Occipital lobe (tissue), 2 donors: ENCODE measurements around the gene RFXANK. TPM values are rescaled to one million over a fixed set of nuclear protein-coding genes. Genes with fewer than 3 reads are reported as not detected.
"Not testable (repeated sequence)": the region's sequence is repeated elsewhere in the genome, so short reads cannot be mapped to it uniquely, and the experiment has no call there.

Experiments used
- DNase-seq: peaks from one replicate; lab custom pipeline; 2025; lab: John Stamatoyannopoulos, UW
- total RNA-seq: library from RNA; depleted of rRNA; stranded (reverse); fragments of >200 nt; gene quantifications from one replicate; pipeline ENCODE4 v1.2.3, GENCODE V29; 2014

RFXANK gene
- total RNA-seq, 1 donor from 2014 or later, result 14.5 TPM

DNA sequence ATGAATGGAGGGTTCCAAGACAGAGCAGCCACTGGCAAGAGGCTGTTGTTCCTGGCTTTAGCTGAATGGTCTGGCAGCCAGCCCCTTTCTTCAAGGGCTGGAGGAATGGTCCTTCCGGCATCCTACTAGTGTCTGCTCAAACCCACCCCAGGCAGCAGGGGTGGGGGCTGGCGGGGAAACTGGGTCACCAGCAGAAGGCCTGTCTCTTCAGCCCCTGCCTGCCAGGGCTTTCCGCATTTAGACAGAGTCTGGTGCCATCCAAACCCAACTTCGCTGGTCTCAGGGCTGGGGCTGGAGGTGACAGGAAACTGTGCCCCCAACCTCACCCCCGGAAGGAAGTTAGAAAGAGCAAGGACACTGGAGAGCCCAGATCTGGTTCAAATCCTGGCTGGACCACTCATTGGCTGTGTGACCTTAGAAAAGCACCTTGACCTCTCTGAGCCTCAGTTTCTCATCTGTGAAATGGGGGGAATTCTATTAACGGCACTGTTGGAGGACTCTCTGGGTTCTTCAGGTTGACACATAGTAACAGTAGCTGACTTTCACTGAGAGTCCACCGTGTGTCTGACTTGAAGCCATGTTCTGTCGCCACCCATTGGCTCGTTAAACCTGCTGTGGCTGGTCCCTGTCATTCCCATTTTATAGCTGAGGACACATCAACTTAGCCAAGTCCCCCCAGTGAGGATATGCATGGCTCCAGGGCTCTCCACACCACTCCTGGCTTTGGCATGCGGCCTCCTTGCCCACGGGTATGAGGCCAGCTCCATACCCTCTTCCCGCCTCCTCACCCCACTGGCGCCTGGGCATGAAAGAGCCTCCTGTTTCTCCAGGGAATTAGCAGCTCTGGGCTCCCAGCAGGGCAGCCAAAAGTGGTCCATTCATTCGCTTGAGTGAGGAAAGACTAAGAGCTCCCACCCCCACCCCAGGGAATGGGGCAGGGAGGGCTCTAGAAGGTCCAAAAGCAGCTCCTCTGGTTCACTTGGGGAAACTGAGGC, 13.7 kb downstream of the RFXANK start:
- DNase-seq, result no peak

DNA sequence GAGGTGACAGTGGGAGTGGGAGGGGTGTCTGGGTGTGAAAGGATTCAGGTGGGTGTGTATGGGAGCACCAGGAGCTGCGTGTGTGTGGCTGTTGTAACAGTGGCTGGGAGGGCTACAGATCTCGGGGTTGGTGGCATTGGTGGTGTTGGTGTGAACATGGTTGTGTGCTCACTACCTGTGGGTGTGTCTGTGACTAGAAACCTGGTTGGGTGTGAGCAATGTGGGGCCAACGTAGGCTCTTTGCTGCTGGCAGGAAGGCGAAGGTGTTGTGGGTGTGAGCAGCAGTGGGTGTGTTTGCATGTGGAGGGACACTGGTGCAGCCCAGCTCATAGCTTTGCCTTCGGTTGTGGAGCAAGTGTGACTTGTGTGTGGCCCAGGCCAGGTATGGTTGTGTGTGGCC, 14.9 kb downstream of the RFXANK start:
- DNase-seq, result no peak

DNA sequence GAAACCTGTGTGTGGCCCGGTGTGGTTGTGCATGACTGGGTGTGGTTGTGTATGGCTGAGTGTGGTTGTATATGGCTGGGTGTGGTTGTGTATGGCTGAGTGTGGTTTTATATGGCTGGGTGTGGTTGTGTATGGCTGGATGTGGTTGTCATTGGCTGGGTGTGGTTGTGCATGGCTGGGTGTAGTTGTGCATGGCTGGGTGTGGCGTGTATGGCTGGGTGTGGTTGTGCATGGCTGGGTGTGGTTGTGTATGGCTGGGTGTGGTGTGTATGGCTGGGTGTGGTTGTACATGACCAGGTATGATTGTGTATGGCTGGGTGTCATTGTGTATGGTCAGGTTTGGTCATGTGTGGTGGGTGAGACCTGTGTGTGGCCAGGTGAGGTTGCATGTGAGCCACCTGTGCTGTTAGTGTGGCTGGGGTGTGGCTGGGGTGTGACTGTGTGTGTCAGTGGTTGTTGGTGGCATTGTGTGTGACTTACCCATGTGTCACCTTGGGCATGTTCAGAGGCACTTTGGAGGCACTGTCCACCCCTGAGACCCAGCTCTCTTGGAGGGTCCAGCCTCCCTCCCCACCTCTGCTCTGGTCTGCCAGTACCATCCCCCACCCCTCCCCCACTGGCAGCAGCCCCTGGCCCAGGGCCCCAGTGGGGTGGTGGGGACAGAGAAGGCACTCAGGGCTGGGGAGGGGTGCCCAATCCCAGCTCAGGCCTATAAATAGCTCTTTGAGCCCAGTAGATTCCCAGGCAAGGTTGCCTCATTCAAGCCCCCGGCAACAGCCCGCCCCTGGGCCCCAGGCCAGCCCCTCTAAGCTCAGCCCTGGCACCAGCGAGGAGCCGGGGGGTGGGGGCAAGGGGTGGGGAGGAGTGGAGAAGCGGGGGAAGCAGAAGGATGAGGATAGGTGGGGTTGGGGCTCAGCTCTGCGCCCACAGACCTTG, 15.8 kb downstream of the RFXANK start:
- no peak for DNase-seq

DNA sequence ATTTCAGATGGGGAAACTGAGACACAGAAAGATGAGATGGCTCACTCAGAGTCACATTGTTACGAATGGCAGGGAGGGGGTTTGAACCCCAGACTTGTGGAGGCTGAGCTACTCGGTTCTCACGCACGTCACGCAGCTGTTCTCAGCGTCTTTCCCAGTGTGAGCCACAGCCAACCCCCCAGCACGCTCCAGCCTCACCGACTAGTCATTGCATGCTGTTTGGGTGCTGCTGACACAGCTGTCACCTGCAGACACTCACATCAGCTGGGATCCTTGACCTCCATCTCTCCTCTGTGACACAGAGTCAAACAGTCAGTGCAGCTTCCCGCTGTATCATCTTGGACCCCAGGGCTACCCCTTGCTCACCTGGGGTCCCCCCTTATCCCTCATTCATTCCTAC, 17.3 kb downstream of the RFXANK start:
- no peak for DNase-seq

DNA sequence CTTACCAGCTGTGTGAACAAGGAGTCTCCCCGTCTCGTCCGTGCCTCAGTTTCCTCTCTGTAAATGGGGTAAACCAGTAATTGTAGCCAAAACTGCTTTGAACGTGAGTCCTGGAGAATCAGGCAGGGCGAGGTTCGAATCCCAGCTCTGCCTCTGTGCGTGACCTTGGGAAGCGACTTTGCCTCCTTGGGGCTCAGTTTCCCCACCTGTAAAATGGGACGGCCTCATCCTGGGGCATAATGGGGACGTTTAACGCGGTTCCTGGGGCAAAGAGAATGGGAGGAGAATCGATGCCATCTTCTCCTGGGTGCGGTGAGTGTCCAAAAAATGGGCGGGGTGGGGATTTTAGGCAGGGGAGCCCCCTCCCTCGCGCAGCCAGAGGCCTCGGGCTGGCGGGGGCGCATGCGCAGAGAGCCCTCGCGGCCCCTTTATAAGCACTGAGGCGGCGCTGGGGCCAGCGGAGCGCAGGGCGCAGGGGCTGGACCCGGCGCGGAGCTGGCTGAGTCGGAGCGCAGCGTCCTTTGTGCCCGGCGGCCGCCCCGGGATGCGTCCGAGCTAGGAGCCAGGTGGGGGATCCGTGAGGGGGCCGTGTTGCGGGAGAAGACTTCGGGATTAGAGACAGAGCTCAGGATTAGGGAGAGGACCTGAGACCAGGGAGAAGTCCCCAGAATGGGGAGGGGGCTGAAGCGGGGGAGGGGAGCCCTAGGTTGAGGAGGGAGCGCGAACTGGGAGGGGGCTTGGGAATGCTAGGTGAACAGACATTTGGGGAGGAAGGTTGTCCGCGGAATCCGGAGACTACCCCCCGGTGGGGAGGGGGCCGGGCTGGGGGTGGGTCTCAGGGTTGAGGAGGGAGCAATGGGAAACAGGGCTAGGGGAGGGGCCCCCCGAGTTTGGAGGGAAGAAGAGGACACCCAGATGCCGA, 19.7 kb downstream of the RFXANK start, which contains the start of gene NCAN:
Gene NCAN (plus strand): TSS at position 460 of the 922 bp plus-strand sequence. CDS start 4,996 bp downstream, outside the sequence.
- no peak for DNase-seq

DNA sequence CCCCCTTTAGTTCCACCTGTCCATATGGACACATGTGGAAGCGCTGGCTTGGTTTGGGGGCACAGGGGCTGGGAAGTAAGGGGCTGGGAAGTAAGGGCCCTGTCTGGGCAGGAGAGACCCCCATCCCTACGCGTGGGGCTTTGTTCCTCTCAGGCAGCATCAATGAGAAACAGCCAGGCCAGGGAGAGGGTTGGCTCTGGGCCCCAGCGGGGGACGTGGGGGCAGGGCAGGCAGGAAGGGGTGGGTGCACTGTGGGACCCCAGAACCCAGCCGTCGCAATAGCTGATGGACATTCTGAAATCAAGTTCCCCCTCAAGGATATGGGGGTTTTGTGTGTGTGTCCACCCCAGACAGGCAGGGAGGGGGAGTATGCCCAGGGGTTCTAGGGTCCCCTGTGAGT, 20.9 kb downstream of the RFXANK start:
- DNase-seq, result no peak

DNA sequence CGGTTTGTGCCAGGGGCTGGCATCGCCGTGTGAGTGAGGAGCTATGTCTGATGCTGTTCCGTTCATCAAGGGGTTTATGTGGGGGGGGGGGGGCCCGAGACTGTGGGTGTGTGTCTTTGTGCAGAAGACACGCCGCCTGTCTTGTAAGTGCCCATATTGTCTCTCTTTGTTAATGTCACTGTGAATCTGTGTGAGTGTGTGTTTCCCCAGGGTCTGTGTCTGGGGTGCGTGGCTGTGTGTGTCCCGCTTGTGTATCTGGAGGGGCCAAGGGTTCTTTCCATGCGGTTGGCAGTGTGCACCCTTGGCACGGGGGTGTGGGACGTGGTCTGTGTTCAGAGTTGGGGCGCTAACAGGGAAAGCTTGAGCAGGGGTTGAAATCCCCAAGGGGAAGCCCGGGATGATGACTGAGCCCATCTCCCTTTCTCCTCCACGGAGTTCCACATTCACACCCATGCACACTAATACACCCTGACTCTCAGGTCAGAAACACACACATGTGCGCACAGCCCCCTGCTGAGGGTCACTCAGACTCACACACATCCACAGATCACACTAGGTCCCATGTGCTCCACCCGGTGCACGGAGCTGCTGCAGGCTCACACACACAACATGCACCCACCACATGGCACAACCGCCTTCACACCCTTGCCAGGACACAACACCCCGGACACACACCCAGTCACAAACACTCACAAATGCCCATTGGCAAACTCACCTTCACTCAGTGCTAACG, 21.5 kb downstream of the RFXANK start:
- DNase-seq, result no peak

DNA sequence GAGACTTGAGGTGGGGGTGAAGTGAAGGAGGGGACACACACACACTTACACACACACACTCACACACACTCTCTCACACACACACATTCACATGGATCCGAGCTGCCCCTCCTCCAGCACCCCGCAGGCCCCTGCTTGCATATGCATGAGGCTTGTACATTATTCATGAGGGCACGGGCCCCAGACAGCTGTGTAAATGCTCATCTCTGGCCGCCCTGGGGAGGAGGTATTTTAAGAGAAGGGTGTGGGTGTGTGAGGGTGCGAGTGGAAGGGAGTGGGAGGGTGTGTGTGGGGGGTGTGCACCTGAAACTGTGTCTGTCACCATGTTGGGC, 22.1 kb downstream of the RFXANK start:
- peak; percentile 46 for DNase-seq

DNA sequence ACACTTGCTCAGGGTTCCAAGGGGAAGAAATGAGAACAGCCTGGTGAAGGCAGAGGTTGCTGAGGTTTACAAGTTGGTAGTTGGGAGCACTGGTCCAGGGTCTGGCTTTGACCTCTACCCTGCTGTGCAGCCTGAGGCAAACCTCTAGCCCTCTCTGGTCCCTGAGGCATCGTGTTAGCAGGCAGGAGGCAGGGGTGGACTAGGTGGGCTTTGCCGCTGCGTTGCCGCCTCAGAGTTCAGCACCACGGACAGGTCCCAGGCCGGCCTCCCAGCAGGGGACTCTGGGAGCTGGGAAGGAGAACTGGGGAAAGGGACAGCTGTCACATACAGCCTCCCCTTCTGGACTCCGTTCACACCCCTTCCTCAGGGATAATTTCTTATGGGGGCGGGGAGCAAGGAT, 22.8 kb downstream of the RFXANK start:
- DNase-seq, result no peak

DNA sequence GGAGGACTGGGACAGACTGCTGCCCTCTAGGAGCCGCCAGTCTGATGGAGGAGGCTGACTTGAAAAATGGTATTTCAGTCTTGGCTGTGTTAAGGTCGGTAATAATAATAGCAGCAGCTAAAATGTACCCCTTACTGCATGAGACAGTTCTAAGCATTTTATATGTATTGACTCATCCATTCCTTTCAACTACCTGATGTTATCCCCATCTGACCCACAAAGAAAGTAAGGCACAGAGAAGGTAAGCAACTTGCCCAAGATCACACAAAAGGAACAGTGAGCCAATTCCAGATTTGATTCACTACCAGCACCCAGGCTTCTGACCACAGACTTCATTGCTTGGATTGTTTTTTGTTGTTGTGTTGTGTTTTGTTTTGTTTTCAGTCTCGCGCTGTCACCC, 23.7 kb downstream of the RFXANK start:
- DNase-seq, result no peak

DNA sequence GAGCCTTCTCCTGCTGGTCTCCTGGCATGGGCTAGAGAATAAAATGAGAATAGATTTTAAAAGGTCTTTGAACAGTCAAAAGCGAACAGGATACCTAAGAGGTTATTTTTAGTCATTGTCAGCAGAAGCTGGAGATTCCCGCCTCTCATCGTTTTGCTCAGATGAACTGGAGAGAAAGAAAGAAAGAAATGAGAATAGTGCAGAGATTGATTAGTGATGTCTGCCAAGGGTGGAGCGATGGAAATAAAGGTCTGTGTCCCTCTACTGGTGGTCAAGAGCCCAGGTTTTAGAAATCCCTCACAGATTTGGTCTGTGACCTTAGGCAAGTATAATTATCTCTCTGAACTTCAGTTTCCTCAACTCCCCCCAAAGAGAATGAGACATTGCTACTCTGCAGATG, 25.0 kb downstream of the RFXANK start:
- DNase-seq, result no peak

DNA sequence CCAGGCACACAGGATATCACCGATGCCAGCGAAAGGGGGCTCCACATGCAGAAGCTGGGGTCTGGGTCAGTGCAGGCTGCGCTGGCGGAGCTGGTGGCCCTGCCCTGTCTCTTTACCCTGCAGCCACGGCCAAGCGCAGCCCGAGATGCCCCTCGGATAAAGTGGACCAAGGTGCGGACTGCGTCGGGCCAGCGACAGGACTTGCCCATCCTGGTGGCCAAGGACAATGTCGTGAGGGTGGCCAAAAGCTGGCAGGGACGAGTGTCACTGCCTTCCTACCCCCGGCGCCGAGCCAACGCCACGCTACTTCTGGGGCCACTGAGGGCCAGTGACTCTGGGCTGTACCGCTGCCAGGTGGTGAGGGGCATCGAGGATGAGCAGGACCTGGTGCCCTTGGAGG, 26.9 kb downstream of the RFXANK start:
- no peak for DNase-seq

DNA sequence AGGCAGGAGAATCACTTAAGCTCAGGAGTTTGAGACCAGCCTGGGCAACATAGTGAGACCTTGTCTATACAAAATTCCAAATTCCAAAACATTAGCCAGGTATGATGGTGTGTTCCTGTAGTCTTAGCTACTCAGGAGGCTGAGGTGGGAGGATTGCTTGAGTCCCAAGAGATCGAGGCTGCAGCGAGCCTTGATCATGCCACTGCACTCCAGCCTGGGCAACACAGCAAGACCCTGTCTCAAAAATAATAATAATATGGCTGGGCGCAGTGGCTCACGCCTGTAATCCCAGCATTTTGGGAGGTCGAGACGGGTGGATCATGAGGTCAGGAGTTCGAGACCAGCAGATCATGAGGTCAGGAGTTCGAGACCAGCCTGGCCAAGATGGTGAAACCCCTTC, 28.9 kb downstream of the RFXANK start:
- DNase-seq, result not testable (repeated sequence)

DNA sequence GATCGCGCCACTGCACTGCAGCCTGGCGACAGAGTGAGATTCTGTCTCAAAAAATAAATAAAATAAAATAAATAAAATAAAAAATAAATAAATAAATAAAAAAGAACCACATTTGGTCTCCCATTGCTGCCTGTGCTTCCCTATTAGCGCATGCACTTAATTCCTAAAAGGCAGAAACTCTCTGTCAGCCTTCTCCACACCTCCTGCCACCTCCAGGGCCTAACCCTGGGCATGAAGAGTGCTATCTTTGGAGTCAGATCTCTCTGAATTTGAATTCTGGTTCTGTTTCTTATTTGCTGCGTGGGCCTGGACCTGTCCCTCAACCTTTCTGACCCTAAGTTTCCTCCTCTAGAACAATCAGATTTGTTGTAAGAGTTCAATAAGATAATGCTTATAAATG, 31.0 kb downstream of the RFXANK start:
- DNase-seq, result no peak

DNA sequence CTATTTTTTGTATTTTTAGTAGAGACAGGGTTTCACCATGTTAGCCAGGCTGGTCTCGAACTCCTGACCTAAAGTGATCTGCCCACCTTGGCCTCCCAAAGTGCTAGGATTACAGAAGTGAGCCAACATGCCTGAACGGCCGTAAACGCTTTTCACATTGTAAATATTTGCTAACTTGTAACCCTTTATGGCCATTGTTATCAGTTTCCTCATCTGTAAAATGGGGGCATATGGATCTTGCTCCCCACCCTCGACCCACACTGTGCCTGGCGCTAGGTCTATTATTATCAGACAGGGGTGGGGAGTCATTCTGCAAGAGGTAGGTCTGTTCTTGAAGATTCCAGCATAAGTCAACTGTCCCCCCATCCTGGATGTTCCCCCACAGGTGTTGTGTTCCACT, 31.6 kb downstream of the RFXANK start:
- no peak for DNase-seq

DNA sequence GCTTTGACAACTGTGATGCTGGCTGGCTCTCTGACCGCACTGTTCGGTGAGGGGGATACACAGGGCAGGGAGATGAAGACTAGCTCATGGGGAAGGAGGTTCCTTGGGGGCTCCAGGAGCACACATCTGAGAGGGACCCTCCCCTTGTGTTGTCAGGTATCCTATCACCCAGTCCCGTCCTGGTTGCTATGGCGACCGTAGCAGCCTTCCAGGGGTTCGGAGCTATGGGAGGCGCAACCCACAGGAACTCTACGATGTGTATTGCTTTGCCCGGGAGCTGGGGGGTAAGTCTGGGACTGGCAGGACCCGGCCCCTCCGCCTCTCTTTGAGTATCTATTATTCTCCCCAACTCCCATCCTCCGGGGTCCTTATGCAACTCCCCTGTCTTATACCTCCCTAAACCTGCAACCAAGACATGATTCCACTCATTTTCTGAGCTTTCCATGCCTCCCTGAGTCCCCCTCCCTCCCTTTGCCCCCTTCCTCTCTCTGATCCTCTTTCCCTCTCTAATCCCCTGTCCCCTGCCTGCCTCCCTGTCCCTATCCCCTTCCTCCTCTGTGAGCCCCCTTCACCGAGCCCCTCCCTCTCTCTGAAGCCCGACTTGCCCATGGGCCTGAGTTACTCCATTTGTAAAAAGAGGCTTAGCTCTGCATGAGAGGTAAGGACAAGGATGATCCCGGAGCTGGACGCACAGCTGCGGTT, 32.2 kb downstream of the RFXANK start:
- no peak for DNase-seq

DNA sequence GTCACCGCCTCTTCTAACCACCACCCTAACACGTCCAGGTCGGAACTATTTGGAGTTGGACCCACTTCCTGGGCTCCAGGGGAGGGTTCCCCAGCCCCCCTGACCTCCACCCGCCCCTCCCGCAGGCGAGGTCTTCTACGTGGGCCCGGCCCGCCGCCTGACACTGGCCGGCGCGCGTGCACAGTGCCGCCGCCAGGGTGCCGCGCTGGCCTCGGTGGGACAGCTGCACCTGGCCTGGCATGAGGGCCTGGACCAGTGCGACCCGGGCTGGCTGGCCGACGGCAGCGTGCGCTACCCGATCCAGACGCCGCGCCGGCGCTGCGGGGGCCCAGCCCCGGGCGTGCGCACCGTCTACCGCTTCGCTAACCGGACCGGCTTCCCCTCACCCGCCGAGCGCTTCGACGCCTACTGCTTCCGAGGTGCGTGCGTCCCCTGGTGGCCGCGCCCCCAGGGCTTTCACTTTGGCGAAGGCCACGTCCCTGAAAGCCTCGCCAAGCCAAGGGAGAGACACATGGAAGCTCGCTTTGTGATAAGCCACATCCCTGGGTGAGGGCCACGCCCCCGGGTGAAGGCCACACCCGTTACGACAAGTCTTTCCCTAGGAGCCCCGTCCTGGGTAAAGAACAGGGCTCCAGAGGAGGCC, 32.9 kb downstream of the RFXANK start:
- no peak for DNase-seq

DNA sequence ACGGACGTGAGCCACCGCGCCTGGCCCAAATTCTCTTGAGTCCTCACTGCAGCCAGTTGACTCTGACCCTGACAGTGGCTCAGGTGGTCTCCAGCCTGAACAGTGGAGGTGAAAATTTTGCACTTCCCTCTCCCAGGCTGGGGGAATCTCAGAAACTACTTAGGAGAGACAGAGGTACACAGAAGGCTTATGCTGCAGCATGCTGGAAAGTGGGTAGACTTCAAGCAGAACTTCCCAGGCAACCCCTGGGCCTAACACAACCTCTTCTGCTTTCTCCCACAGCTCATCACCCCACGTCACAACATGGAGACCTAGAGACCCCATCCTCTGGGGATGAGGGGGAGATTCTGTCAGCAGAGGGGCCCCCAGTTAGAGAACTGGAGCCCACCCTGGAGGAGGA, 34.1 kb downstream of the RFXANK start:
- DNase-seq, result no peak

DNA sequence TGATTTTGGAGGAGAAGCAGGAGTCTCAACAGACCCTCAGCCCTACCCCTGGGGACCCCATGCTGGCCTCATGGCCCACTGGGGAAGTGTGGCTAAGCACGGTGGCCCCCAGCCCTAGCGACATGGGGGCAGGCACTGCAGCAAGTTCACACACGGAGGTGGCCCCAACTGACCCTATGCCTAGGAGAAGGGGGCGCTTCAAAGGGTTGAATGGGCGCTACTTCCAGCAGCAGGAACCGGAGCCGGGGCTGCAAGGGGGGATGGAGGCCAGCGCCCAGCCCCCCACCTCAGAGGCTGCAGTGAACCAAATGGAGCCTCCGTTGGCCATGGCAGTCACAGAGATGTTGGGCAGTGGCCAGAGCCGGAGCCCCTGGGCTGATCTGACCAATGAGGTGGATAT, 34.6 kb downstream of the RFXANK start:
- no peak for DNase-seq
